HS-27A (cell line): ENCODE measurements around the gene CLVS2.

Experiments
- DNase-seq: peaks from one replicate; pipeline ENCODE4 v3.0.0-alpha.2; 2012; ENCODE audit warnings: low read depth, missing footprints

CLVS2 gene

DNA sequence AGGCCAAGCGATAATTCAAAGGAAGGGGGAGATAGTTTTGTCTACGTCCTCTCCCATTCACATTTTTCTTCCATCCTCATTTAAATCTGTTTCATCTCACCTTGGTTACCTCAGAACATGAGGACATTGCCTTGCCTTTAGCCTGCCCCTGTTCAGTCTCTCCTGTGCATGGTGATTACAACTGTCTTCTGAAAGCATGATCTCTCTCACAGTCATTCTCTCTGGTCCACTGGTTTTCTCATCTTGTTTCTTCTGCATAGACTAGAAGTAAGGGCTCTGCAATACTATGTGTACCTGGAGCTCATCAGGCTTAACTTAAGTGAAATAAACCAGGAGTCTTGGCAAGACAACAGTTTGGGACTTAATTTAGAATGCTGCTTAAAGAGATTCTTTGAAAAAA is 31.4 kb downstream of the CLVS2 start:
- DNase-seq, result no peak

DNA sequence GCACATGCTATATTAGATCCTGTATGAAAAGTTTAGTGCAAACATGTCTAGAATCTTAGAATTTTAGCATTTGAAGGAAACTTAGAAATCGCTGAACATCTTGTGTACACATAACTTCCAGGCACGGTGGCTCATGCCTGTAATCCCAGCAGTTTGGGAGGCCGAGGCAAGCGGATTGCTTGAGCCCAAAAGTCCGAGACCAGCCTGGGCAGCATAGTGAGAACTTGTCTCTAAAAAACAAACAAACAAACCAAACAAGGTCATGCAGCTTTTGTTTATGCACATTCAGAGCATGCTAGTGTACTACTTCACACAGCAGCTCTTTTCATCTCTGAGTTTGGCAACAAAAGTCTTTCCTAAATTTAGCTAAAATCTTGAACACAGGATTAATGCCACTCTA is 32.2 kb downstream of the CLVS2 start:
- no peak for DNase-seq

DNA sequence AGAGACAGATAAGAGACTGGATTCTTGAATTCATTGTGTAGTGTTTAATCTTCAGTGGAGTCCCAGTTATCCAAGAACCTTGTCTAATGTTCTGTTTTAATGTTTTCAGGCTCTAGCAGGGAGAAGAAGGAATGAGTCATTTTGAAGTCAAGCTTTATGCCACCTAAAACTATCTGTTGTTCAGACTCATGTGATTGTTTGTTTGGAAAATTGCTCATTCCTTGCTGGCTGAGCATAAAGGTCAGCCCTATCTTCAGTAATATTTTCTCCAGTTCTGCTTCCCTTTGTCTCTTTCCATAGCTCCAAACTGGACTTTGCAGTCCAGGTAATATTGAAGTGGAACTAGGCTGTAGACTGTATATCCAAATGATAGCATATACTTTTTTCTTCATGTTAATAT is 34.2 kb downstream of the CLVS2 start:
- DNase-seq, result no peak

DNA sequence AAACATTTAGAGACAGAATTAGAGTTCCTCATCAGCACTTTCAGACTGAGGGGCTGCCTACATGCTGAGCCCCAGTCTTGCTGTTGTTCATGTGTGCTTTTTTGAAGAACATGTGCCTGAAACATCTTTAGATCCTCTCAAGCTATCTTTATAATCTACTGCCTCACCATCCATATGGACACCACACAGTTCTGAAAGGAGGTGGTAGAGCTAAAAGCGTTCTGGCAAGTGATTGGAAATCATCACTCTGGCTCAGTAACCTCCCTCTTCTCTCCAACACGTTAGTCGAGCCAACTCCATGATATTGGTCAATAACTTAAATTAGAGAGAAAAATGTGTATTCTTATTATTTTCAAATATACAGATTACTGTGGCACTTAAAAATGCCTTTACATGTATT is 40.6 kb downstream of the CLVS2 start:
- DNase-seq, result no peak

DNA sequence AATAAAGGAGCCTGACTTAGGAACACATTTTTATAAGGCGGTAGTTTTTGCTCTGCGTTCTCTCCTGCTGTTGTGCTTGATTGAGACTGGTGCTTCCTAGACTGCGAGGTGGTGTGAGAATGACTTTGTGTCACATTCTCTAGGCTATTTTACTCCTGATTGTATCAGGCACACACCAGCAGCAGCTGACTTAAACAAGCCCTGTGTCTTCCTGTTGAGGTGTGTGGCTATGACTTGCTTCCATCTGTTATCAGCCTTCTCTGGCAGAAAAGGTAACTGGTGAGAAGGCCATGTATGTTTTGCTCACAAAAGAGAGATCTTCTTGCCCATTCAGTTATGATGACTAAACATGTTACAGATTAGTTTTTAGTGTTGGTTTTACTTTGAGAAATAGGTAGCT is 43.4 kb downstream of the CLVS2 start:
- DNase-seq, result no peak

DNA sequence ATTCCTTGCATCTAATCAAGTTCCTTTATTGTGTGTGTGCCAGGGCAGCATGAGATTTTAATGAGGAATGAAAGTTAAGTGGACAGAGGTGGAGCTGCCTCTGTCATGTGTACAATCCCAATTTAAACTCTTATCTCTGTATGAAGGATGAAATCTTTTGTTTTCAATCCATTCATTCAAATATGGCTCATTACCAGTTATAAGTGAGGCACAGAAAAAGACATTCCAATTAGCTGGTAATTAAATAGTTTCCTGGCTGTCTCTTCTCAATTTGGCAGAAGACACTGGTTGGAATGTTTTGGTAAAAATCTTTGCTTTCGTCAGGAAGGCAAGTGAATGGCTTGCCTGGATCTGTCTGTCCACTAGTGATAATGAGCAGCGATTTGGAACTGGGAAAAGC is 46.4 kb downstream of the CLVS2 start:
- DNase-seq, result no peak

DNA sequence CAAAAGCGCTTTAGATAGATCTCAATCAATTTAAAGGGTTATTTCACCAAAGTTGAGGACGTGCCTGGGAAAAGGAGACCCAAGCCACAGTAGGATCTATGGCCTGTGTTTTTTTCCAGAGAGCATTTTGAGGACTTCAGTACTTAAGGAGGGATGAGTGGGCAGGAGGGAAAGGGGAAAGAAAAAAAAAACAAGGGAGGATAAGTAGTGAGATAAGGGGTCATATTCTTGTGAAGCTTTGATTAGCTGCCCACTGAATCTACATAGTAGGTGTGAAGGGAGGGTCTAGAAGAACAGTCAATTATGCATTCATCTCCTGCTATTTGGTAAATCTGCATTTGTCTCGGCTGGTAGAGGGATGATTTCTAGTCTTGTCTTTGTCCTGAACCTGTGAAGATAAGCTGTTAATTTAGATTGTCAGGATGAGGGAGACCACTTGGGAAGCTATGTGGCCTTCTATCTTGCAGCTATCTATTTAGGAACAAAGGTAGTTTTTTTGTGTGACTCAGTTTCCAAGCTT is 48.4 kb downstream of the CLVS2 start:
- DNase-seq, result no peak

DNA sequence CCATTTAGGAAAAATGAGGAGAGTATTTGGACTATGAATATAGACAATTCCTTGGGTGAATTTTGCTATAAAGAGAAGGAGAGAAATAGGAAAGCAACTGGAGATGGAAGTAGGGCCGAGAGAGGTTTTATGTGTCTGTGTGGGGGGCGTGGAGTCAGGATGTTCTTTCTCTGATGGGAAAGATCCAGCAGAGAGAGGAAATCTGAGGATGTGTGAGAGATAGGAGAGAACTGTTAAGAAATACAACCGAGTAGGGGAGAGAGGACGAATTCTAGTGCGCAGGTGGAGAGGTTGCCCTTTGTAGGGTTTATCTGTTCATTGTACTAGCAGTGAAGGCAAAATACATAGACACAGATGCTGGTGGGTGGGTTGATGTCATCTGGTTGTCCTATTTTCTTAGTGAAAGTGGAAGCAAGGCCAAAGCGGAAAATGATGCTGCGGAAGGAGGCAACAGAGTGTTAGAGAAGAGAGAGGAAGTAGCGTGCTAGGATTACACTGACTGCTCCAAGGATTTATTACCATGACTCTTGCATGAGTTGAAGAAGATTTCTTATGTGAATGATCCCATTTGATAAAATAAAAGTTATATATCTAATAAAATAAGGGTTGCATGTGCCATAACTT is 57.7 kb downstream of the CLVS2 start:
- DNase-seq, result no peak

DNA sequence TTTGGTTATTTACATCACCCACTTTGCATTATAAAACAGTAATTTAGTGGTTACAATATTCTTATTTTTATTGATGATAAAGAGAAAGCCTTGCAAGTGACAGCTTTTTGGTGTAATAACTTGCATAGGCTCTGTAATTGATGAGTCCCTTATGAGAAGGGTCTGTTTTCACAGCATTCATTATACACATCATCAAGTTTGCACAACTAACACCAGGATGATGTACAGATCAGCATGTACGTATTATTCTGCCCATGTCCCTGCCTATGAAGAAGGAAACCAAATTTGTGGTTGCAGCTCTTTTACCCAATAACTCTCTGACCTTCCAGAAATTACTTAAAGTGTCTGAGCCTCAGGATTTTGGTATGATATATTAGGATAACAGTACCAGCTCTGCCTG is 59.2 kb downstream of the CLVS2 start:
- no peak for DNase-seq

DNA sequence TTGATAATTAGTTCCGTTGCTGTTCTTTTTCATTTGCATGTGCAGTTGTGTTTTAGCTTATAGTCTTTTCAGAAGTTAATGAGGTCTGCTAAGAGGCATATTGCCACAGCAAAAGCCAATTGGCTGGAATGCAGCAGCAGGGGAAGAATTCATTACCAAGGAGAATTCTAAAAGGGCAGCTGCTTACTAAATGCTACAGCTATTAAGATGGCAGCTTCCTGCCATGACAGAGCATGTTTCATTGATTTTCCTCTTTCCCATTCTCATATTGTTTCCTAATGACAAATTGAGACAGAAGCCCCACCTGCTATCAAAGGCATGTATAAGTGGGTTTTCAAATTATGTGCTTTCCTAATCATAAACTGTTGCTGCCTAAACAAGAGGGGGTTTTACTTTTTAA is 66.6 kb downstream of the CLVS2 start:
- no peak for DNase-seq

DNA sequence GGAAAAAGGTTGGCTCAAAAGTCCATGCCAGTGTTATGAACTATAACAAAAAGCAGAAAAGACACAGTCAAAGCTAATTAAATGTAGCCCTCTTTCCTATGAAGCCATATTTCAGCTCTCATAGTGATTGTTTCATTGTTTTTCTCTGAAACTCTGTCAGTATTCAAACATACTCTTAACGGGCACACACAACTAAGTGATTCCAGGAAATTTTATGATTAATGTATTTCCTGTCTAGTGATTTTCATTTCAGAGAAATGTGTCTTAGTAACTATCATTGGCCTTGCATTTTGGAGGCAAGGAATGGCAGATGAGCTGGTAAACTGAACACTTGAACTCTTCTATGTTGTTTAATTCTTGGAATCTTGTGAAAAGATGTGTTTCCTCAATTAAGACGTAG is 68.0 kb downstream of the CLVS2 start:
- no peak for DNase-seq

DNA sequence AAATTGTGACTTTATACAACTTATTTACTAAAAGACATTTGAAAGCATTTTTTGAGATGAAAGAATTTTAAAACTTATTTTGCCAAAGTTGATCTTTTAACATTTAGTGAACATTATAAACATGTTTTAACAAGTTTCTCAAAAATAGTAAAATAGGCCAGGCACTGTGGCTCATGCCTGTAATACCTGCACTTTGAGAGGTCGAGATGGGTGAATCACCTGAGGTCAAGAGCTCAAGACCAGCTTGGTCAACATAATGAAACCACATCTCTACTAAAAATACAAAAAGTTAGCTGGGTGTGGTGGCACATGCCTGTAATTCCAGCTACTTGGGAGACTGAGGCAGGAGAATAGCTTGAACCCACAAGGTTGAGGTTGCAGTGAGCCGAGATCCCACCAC is 78.6 kb downstream of the CLVS2 start:
- DNase-seq, result no peak

DNA sequence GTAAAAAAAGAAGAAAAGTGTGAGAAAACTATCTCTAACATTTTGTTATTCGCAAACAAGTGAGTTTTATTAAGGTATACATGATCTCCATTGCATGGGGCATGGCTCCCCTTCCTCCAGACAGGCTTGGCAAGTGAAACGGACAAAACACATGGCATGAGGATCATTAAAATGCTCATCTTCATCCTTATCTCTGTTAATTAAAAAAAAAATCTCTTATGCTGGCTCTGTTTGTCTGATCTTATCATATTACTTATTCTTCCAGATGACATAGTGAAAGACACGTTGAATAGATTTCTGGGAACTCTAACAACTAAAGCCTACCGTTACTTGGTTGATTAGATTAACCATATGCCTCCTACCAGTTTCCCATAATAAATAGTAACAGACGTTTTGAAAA is 89.4 kb downstream of the CLVS2 start:
- DNase-seq, result no peak

DNA sequence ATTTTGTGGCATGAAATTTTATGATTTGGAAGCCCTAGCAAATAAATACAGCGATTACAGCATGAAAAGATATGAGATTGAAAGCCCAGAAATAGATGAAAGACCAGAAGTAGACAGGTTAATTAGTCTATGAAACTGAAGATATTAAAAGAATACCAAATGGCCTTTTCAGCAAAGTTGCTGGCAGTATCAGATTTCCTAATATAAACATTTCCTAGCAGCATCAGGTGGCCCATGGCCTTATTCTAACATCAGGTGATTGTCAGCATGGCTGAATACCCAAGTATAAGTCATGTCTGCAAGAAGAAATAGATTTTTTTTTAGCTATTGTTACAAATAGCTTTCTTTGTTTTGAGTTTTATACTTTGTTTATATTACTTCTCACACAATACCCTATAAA is 93.2 kb downstream of the CLVS2 start:
- no peak for DNase-seq

DNA sequence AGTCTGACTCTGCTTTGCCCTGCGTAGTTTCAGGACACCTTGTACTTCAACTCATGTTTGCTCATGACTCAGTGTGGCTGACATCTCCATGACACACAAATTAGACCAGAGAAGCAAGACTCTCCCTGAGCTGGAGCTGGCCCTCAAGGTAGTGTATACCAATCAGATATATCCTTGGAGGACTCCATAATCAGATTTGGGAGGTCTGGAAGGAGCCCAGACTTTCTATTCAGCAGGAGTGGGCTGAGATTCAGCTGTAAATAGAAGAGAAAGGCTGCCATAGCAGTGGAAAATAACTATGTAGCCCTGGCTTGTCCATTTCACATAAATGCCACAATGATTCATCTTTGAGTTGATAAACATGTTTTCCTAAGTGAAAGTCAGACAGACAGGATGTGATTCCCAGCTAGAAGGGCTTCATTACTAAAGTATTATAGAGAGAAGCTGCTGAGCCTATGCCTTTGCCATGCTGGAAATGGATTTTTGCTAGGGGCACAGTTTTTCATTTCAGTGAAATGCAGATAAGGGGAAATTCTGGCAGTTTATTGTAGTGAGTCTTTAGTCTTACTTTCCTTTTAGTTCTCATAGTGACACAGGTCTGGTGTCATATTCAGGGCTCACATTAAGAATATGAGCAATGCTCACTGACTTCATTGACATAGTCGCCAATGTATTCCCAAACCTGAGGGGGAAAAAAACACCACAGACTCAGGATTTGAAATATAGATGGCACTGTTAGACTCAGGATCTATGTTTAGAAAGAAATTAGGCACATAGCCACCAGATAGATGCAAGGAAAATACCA is 95.3 kb downstream of the CLVS2 start:
- no peak for DNase-seq

DNA sequence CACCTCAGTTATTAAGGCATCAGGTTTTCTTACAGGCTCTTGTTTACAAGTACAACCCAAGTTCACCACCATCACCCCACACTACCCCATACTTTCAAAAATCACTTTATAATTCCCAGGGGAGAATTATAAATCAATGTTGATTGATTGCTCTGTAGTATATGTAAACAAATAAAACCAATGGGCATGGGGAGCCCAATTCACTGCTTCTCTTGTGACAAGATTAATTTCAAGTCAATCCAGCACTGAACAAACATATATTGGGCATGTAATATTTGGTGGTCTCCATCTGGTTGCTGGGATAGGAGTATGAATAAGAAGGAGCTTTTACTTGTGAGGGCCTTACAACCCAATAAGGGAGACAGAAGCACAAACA is 95.8 kb downstream of the CLVS2 start:
- DNase-seq, result no peak

DNA sequence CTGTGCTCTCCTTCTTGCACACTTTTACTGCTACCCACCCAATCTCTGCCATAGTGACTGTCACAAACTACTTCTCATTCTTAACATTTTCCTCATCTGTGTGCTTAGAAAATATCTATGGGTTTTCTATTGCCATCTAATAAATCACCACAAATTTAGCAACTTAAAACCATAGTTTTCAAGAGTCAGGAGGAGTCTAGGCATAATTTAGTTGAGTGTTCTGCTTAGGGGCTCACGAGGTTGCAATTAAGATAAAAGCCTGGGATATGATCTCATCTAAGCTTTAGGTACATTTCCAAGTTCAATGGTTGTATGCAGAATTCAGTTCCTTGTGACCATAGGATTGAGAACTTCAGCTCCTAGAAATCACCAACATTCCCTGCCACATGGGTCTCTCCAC is 98.8 kb downstream of the CLVS2 start:
- DNase-seq, result no peak

DNA sequence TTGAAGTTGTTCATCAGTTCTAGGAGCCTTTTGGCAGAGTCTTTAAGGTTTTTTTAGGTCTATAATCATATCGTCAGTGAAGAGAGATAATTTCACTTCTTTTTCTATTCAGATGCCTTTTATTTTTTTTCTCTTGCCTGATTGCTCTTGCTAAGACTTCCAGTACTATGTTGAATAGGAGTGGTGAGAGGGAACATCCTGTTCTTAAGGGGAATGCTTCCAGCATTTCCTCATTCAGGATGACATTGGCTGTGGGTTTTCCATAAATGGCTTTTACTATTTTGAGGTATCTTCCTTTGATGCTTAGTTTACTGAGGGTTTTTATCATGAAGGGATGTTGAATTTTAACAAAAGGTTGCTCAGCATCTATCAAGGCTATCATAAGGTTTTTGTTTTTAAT is 109.5 kb downstream of the CLVS2 start:
- DNase-seq, result no peak

DNA sequence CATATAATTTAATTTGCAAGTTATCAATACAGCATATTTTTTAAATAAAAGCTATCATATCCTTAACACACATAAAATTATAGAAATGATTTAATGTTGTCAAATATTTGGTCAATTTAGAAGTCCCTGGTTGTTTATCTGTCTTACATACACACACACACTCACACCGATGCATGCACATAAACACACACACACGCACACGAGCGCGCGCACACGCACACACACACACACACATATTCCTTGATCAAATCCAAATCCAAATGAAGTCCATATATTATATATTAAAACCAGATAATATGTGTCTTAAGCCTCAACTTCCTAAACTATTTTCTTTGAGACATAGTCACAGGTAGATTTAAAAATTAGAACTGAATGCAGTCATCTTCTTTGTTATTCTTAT is 120.3 kb downstream of the CLVS2 start:
- DNase-seq, result no peak

DNA sequence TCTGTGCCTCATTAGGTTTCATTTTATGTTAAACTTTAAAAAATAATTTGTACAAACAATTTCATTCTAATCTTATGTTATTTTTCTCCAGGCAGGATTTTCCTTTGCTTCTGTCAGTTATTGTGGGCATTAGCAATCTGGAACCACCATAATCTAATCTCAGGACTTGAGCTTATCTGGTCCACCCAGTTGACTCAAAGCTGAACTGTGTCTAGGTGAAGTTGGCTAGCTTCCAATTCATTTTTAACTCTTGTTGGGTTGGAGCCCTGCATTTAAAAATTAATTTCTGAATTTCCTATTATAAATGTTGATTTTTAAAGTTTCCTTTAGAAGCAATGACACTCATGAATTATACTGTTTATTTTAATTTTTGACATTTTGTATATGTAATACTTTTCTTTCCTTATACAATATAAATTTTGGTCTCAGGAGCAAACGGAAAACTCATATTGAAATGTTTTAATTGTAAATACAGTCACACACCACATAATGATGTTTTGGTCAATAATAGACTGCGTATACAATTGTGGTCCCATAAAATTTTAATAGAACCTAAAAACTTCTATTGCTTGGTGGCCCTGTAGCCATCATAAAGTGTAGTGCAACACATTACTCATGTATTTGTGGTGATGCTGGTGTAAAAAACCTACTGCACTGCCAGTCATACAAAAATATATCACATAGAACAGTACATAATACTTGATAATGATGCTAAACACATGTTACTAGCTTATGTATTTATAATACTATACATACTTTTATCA is 121.3 kb downstream of the CLVS2 start:
- no peak for DNase-seq

DNA sequence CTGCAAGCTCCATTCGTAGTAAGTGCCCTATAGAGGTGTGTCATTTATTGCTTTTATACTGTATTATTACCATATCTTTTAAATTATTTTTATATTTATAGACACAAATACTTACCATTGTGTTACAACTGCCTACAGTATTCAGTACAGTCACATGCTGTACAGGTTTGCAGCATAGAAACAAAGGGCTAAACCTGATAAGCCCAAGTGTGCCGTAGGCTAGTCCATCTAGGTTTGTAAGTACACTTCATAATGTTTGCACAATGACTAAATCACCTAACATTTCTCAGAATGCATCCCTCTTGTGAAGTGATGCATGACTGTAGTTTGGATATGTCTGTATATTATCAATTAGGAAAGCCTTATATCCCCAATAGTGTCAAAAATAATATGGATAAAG is 122.8 kb downstream of the CLVS2 start:
- DNase-seq, result no peak
